Type B pancreatic cell (in vitro differentiated cells): ENCODE results near the gene USP10. TPM values are rescaled to one million over a fixed set of nuclear protein-coding genes. Genes with fewer than 3 reads are reported as not detected.
A peak's percentile ranks its signal among the peaks of the same experiment; 100 is the strongest.

ENCODE experiments used
- DNase-seq: peaks from one replicate; pipeline ENCODE4 v3.0.0; 2021; ENCODE audit warnings: mixed read lengths; ENCODE audit not compliant: unreplicated experiment; ENCODE audit errors: extremely low spot score
- H3K27ac Mint-ChIP-seq: 2 replicates; pipeline ENCODE4 v1.8.0; 2021; ENCODE audit warnings: mild to moderate bottlenecking, mixed read lengths
- H3K27me3 Mint-ChIP-seq: 2 replicates; pipeline ENCODE4 v1.8.0; 2021; ENCODE audit warnings: mixed read lengths
- H3K36me3 Mint-ChIP-seq: 2 replicates; pipeline ENCODE4 v1.8.0; 2021; ENCODE audit warnings: mixed read lengths
- H3K4me1 Mint-ChIP-seq: one replicate; pipeline ENCODE4 v1.8.0; 2021; ENCODE audit warnings: mixed read lengths; ENCODE audit not compliant: unreplicated experiment
- H3K4me3 Mint-ChIP-seq: 2 replicates; pipeline ENCODE4 v1.8.0; 2021; ENCODE audit warnings: mild to moderate bottlenecking, mixed read lengths
- H3K9me3 Mint-ChIP-seq: 2 replicates; pipeline ENCODE4 v1.8.0; 2021; ENCODE audit warnings: mixed read lengths
- CTCF ChIP-seq: fragments of 200-600 bp; sonication (generic); conservative IDR thresholded peaks from 2 replicates; pipeline ENCODE4 v1.5.0; 2021; ENCODE audit warnings: antibody characterized with exemption, mild to moderate bottlenecking
- total RNA-seq: library from RNA; stranded (reverse); gene quantifications from 2 replicates; pipeline ENCODE4 v1.2.1, GENCODE V29; 2021; ENCODE audit warnings: low replicate concordance

USP10 gene
- total RNA-seq, 1 donor from 2014 or later: 110 TPM

- Mint-ChIP-seq H3K36me3 (peaks cover 51% of the 10 kb centered on the region), H3K27ac (no peak overlapping the region), H3K4me1 (peaks cover 23% of the 10 kb centered on the region), H3K27me3 (no peaks in the 10 kb centered on the region), H3K4me3 (no peak overlapping the region), H3K9me3 (no peaks in the 10 kb centered on the region)
- no peak for TF ChIP-seq CTCF
- no peak for DNase-seq
Observed at GRCh38 chr16:84763164-84763563, 63.4 kb downstream of the USP10 start.

GRCh38 chr16:84763629-84764028 lies 63.8 kb downstream of the USP10 start:
- Mint-ChIP-seq H3K4me1 (peaks cover 18% of the 10 kb centered on the region), H3K9me3 (no peaks in the 10 kb centered on the region), H3K4me3 (no peak overlapping the region), H3K27ac (no peak overlapping the region), H3K27me3 (no peaks in the 10 kb centered on the region), H3K36me3 (peaks cover 55% of the 10 kb centered on the region)
- no peak for DNase-seq
- no peak for TF ChIP-seq CTCF

- Mint-ChIP-seq H3K9me3 (no peaks in the 10 kb centered on the region), H3K27me3 (no peaks in the 10 kb centered on the region), H3K4me3 (no peak overlapping the region), H3K4me1 (peaks cover 9% of the 10 kb centered on the region), H3K36me3 (peaks cover 67% of the 10 kb centered on the region), H3K27ac (no peak overlapping the region)
- DNase-seq: no peak
- no peak for TF ChIP-seq CTCF
Observed at GRCh38 chr16:84764970-84765369, 65.2 kb downstream of the USP10 start.

GRCh38 chr16:84765616-84766580 lies 66.1 kb downstream of the USP10 start:
- no peak for TF ChIP-seq CTCF
- Mint-ChIP-seq H3K36me3 (peaks cover 68% of the 10 kb centered on the region), H3K27me3 (no peaks in the 10 kb centered on the region), H3K27ac (no peak overlapping the region), H3K4me1 (peaks cover 9% of the 10 kb centered on the region), H3K9me3 (no peaks in the 10 kb centered on the region), H3K4me3 (peak overlapping the region; percentile 29)
- DNase-seq: no peak

GRCh38 chr16:84766978-84767773 lies 67.4 kb downstream of the USP10 start:
- TF ChIP-seq CTCF: no peak
- Mint-ChIP-seq H3K4me1 (peaks cover 9% of the 10 kb centered on the region), H3K27me3 (no peaks in the 10 kb centered on the region), H3K27ac (peak overlapping the region; percentile 54), H3K9me3 (no peaks in the 10 kb centered on the region), H3K36me3 (peaks cover 61% of the 10 kb centered on the region), H3K4me3 (no peak overlapping the region)
- no peak for DNase-seq
